Measurements from ENCODE around the gene MIEF1.

MIEF1 gene

GRCh38 chr22:39490135-39490798 lies 11.8 kb upstream of the MIEF1 start (continued):
- TF ChIP-seq ZNF785 (tag by site-specific recombination; IDR thresholded peaks at IDR 0.05) (no peak), ZNF18 (tag by site-specific recombination; IDR thresholded peaks at IDR 0.05) (no peak), ZNF837 (tag by site-specific recombination; IDR thresholded peaks at IDR 0.05) (no peak), ZNF792 (tag by site-specific recombination; IDR thresholded peaks at IDR 0.05) (no peak), ZNF843 (tag by site-specific recombination; IDR thresholded peaks at IDR 0.05) (no peak)

- Histone ChIP-seq H3K4me3 (ENCODE audit: low read depth, low read length) (no peak overlapping the region), H3K9me3 (ENCODE audit: control insufficient read depth, insufficient read depth, low read depth, low read length) (no peaks in the 10 kb centered on the region), H3K36me3 (ENCODE audit: control insufficient read depth in 2 of 2, insufficient read depth in 1 of 2, low read length in 2 of 2) (peaks cover 0 to 8% of the 10 kb centered on the region in 2 experiments; a peak in 2 of 3 replicates), H3K27ac (ENCODE audit: extremely low read depth, low read depth, low read length) (no peak overlapping the region), H3K4me1 (ENCODE audit: control insufficient read depth, insufficient read depth, low read length) (no peaks in the 10 kb centered on the region)
- CTCF ChIA-PET, result interaction anchor here (0.6 to 10.7 kb wide), 7 partner anchors 8 to 148 kb away, joined by 3 to 380 read pairs (median 3); partner anchors contain the start of gene RPS19BP1
- POLR2A ChIA-PET, result interaction anchor here (0.8 to 2.3 kb wide), 8 partner anchors 9 to 553 kb away, joined by 3 to 23 read pairs (median 4); partner anchors contain the start of genes ATF4 and MIEF1
- TF ChIP-seq ZNF692 (tag by site-specific recombination; IDR thresholded peaks at IDR 0.05) (no peak), GLIS2 (tag by site-specific recombination; IDR thresholded peaks at IDR 0.05) (peak; percentile 37; the same call in 1 of the 2 replicates), ZNF324 (tag by site-specific recombination; IDR thresholded peaks at IDR 0.05) (no peak), ZBTB8A (tag by site-specific recombination; IDR thresholded peaks at IDR 0.05) (no peak)
Measured at GRCh38 chr22:39490966-39491680, 11.0 kb upstream of the MIEF1 start.

DNA sequence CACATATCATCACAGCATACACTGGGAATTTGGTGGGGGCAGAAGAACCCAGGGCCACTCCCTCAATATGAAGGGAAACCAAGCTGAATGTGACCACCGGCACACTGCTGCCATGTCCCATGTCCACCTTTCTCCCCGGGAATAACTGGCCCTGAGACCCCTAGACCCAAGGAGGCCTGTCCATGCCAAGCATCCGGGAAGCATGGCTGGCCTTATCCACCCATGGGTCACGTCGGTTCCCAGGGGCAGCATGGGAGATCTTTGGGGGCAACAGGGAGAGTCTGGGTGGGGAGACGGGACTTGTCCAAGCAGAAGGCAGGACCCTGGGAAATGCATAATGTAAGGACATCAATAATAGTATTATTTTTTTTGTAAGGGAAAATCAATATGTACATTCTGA lies 10.4 kb upstream of the MIEF1 start:
- H3K4me1 ChIP-seq (ENCODE audit: control insufficient read depth, insufficient read depth, low read length), result no peaks in the 10 kb centered on the region
- peaks cover 0 to 8% of the 10 kb centered on the region in 2 experiments; a peak in 2 of 3 replicates for H3K36me3 ChIP-seq (ENCODE audit: control insufficient read depth in 2 of 2, insufficient read depth in 1 of 2, low read length in 2 of 2)
- no peak overlapping the region for H3K4me3 ChIP-seq (ENCODE audit: low read depth, low read length)
- ChIA-PET POLR2A (interaction anchor here (1.1 to 1.2 kb wide), 2 partner anchors 10 to 23 kb away, joined by 3 read pairs; no protein-coding TSS in a partner anchor), CTCF (interaction anchor here (0.6 to 10.7 kb wide), 4 partner anchors 10 to 545 kb away, joined by 3 to 380 read pairs (median 10); partner anchors contain the start of gene RPS19BP1)
- no peak overlapping the region for H3K27ac ChIP-seq (ENCODE audit: extremely low read depth, low read depth, low read length)
- H3K9me3 ChIP-seq (ENCODE audit: control insufficient read depth, insufficient read depth, low read depth, low read length), result no peaks in the 10 kb centered on the region
- TF ChIP-seq, protein P1, sequence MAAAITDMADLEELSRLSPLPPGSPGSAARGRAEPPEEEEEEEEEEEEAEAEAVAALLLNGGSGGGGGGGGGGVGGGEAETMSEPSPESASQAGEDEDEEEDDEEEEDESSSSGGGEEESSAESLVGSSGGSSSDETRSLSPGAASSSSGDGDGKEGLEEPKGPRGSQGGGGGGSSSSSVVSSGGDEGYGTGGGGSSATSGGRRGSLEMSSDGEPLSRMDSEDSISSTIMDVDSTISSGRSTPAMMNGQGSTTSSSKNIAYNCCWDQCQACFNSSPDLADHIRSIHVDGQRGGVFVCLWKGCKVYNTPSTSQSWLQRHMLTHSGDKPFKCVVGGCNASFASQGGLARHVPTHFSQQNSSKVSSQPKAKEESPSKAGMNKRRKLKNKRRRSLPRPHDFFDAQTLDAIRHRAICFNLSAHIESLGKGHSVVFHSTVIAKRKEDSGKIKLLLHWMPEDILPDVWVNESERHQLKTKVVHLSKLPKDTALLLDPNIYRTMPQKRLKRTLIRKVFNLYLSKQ (tag by site-specific recombination; IDR thresholded peaks at IDR 0.05; ENCODE audit: borderline replicate concordance), result no peak
- TF ChIP-seq, protein P2, sequence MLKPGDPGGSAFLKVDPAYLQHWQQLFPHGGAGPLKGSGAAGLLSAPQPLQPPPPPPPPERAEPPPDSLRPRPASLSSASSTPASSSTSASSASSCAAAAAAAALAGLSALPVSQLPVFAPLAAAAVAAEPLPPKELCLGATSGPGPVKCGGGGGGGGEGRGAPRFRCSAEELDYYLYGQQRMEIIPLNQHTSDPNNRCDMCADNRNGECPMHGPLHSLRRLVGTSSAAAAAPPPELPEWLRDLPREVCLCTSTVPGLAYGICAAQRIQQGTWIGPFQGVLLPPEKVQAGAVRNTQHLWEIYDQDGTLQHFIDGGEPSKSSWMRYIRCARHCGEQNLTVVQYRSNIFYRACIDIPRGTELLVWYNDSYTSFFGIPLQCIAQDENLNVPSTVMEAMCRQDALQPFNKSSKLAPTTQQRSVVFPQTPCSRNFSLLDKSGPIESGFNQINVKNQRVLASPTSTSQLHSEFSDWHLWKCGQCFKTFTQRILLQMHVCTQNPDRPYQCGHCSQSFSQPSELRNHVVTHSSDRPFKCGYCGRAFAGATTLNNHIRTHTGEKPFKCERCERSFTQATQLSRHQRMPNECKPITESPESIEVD (tag by site-specific recombination; IDR thresholded peaks at IDR 0.05), result no peak
- TF ChIP-seq ZNF654 (tag by site-specific recombination; IDR thresholded peaks at IDR 0.05; ENCODE audit: low read depth) (no peak), ATF2 (tag by site-specific recombination; IDR thresholded peaks at IDR 0.05; ENCODE audit: low read depth) (no peak), GLIS2 (tag by site-specific recombination; IDR thresholded peaks at IDR 0.05) (no peak), ZNF174 (tag by site-specific recombination; IDR thresholded peaks at IDR 0.05) (no peak), SCRT2 (tag by site-specific recombination; IDR thresholded peaks at IDR 0.05) (no peak), KLF1 (tag by site-specific recombination; IDR thresholded peaks at IDR 0.05) (no peak), ZNF785 (tag by site-specific recombination; IDR thresholded peaks at IDR 0.05) (no peak), ZFP37 (tag by site-specific recombination; IDR thresholded peaks at IDR 0.05) (no peak), ZNF645 (tag by site-specific recombination; IDR thresholded peaks at IDR 0.05) (no peak), KLF7 (tag by site-specific recombination; IDR thresholded peaks at IDR 0.05; ENCODE audit: borderline replicate concordance) (no peak), TCF7L2 (IDR thresholded peaks at IDR 0.05; ENCODE audit: borderline replicate concordance, low read depth, low read length) (no peak), ZNF121 (tag by site-specific recombination; IDR thresholded peaks at IDR 0.05) (no peak)

Measured in HEK293 (cell line).